ENCODE results near the gene JPH4. TPM values are rescaled to one million over a fixed set of nuclear protein-coding genes. Genes with fewer than 3 reads are reported as not detected.

The JPH4 gene
- total and polyA plus RNA-seq, 7 donors, result 0.01 to 0.62 (median 0.13) TPM

DNA sequence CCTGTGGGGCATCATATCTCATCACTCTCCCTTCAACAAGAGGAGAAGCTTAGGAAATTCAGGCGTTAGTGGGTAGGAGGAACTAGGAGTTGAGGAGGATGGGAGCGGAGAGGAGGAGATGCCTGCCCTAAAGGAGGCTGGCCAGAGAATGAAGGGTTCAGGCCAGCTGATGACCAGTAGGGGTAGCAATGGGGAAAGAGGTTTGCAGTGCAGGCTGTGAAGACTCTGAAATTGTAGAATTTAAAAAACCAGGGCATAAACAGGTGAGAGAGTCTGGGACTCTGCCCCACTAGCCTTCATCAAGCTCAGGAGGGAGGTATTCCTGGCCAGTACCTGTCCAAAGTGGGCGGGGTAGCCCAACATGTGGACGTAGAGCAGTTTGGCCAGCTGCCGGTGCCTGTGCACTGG is 11.8 kb downstream of the JPH4 start:
- no peak overlapping the region for H3K27ac ChIP-seq

DNA sequence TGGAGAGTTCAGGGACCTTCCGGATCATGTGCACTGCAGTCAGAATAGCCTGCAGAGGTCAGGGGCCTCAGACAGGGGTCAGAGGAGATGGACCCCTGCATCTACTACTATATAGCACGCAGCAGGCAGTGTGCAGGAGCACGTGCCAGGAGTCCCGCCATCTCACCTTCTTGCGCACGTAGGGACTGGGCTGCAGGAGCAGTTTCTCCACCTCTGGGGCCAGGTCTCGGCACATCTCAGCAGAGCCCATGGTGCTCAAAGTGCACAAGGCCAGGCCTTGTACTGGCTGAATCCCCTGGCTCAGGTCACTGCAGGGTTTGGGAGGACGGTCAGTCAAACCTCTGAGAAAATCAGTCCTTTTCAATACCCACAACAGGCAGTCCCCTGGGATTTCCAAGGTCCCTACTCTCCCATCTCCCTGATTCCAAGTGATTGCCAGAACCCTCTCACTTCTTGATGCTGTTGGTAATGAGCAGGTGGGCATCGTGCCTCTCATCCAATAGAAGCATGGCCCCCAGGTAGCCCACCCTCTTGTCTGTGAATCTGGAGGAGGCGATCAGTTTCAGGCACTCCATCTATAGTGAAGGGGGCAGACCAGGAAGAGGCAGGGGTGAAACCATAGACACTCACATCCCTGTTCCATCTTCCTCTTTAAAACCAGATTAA is 12.3 kb downstream of the JPH4 start:
- no peaks in the 10 kb centered on the region for H3K27me3 ChIP-seq (ENCODE audit: insufficient read depth in 3 of 3, low read length in 2 of 3)
- H3K4me1 ChIP-seq, result peaks cover 3% of the 10 kb centered on the region
- H3K4me3 ChIP-seq, result peak overlapping the region; percentile 78
- DNase-seq (no peak), ATAC-seq (no peak)
- intact Hi-C loops (cut with DNase I), result loop anchor here in 1 of 2 donors (10.0 kb wide), 1 partner anchor 301 kb away; no protein-coding TSS in a partner anchor
- TF ChIP-seq, protein P1, sequence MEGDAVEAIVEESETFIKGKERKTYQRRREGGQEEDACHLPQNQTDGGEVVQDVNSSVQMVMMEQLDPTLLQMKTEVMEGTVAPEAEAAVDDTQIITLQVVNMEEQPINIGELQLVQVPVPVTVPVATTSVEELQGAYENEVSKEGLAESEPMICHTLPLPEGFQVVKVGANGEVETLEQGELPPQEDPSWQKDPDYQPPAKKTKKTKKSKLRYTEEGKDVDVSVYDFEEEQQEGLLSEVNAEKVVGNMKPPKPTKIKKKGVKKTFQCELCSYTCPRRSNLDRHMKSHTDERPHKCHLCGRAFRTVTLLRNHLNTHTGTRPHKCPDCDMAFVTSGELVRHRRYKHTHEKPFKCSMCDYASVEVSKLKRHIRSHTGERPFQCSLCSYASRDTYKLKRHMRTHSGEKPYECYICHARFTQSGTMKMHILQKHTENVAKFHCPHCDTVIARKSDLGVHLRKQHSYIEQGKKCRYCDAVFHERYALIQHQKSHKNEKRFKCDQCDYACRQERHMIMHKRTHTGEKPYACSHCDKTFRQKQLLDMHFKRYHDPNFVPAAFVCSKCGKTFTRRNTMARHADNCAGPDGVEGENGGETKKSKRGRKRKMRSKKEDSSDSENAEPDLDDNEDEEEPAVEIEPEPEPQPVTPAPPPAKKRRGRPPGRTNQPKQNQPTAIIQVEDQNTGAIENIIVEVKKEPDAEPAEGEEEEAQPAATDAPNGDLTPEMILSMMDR (IDR thresholded peaks at IDR 0.05), result no peak
- H3K9me3 ChIP-seq, result no peaks in the 10 kb centered on the region
- WGBS, 3 donors, result 90 to 94% (median 91%) methylated on average over 10 of the region's 10 CpGs
- no peak overlapping the region for H3K27ac ChIP-seq
- no peaks in the 10 kb centered on the region for H3K36me3 ChIP-seq (ENCODE audit: insufficient read depth in 1 of 2, low read depth in 1 of 2)

More for the DNA sequence above, 11.8 kb downstream of the JPH4 start:
- peaks cover 3% of the 10 kb centered on the region for H3K4me1 ChIP-seq
- no peaks in the 10 kb centered on the region for H3K27me3 ChIP-seq (ENCODE audit: insufficient read depth in 3 of 3, low read length in 2 of 3)
- H3K4me3 ChIP-seq, result peak overlapping the region; percentile 78
- no peak for DNase-seq
- ATAC-seq, result peak in 3 of 4 donors; percentile 5 to 42 (median 42)
- TF ChIP-seq, protein P1 (IDR thresholded peaks at IDR 0.05), result no peak
- intact Hi-C loops (cut with DNase I), result loop anchor here in 1 of 2 donors (10.0 kb wide), 1 partner anchor 302 kb away; no protein-coding TSS in a partner anchor
- no peaks in the 10 kb centered on the region for H3K36me3 ChIP-seq (ENCODE audit: insufficient read depth in 1 of 2, low read depth in 1 of 2)
- H3K9me3 ChIP-seq, result no peaks in the 10 kb centered on the region
- WGBS, 3 donors, result 10 to 15% (median 11%) methylated on average over 5 of the region's 5 CpGs

DNA sequence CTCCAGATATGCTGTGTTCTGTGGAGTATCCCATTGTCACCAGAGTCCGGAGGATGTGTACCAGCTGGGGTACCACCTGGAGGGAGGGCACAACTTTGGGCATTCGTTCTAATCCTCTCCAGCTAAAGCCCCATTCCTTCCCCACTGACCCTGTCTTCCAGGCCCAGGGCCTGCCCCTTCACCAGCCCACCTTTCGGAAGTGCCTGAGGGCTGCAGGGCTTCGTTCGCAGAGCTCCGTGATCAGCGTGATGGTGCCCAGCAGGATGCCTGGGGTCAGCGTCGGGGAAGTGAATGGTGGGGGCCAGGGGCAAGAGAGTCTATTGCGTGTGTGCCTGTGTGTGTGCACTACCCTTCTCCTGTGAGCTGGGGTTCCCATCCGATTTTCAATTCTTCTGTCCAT is 13.0 kb downstream of the JPH4 start:
- intact Hi-C loops (cut with DNase I), result loop anchor here in 1 of 2 donors (10.0 kb wide), 1 partner anchor 301 kb away; no protein-coding TSS in a partner anchor
- Histone ChIP-seq H3K9me3 (no peaks in the 10 kb centered on the region), H3K27me3 (ENCODE audit: insufficient read depth in 3 of 3, low read length in 2 of 3) (no peaks in the 10 kb centered on the region), H3K27ac (no peak overlapping the region), H3K4me3 (no peak overlapping the region), H3K36me3 (ENCODE audit: insufficient read depth in 1 of 2, low read depth in 1 of 2) (no peaks in the 10 kb centered on the region), H3K4me1 (peaks cover 3% of the 10 kb centered on the region)
- DNase-seq (no peak), ATAC-seq (no peak)
- TF ChIP-seq, protein P1 (IDR thresholded peaks at IDR 0.05), result no peak
- WGBS, 3 donors, result 83 to 90% (median 85%) methylated on average over 11 of the region's 11 CpGs

DNA sequence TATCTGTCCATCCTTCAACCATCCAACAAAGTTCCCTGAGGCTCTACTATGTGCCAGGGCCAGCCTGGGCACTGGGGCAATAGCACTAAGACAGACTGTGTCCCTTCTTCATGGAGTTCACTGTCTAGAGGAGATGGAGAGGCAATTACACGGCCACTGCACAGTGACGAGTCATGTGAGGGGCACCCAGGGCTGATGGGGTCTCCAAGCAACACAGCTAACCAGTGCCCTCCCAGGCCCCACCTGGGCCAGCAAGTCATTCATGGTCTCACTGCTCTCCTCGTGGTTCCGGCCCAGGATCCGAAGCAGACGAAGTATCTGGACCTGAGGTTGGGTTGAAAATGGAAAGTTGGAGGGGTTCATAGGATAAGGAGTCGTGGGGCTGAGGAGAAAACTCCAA is 13.7 kb downstream of the JPH4 start:
- ATAC-seq, result no peak
- H3K36me3 ChIP-seq (ENCODE audit: insufficient read depth in 1 of 2, low read depth in 1 of 2), result peaks cover 0 to 6% of the 10 kb centered on the region in 2 donors
- no peak overlapping the region for H3K27ac ChIP-seq
- 80 to 87% (median 82%) methylated on average over 7 of the region's 7 CpGs for WGBS, 3 donors
- TF ChIP-seq, protein P1 (IDR thresholded peaks at IDR 0.05), result no peak
- H3K27me3 ChIP-seq (ENCODE audit: insufficient read depth in 3 of 3, low read length in 2 of 3), result no peaks in the 10 kb centered on the region
- DNase-seq, result no peak
- no peak overlapping the region for H3K4me3 ChIP-seq
- H3K4me1 ChIP-seq, result peaks cover 3% of the 10 kb centered on the region
- intact Hi-C loops (cut with DNase I), result loop anchor here (5.0 to 10.0 kb wide), 2 partner anchors 238 to 300 kb away; no protein-coding TSS in a partner anchor
- no peaks in the 10 kb centered on the region for H3K9me3 ChIP-seq

All from psoas muscle (tissue), 8 donors.